HG03378 (cell line): ENCODE results near the gene AKT1.

Experiments
- ATAC-seq: cut with Tn5 transposase; IDR thresholded peaks from one replicate; pipeline ENCODE4 v1.9.1; 2021; ENCODE audit warnings: mild to moderate bottlenecking, moderate library complexity; ENCODE audit not compliant: unreplicated experiment

The AKT1 gene

DNA sequence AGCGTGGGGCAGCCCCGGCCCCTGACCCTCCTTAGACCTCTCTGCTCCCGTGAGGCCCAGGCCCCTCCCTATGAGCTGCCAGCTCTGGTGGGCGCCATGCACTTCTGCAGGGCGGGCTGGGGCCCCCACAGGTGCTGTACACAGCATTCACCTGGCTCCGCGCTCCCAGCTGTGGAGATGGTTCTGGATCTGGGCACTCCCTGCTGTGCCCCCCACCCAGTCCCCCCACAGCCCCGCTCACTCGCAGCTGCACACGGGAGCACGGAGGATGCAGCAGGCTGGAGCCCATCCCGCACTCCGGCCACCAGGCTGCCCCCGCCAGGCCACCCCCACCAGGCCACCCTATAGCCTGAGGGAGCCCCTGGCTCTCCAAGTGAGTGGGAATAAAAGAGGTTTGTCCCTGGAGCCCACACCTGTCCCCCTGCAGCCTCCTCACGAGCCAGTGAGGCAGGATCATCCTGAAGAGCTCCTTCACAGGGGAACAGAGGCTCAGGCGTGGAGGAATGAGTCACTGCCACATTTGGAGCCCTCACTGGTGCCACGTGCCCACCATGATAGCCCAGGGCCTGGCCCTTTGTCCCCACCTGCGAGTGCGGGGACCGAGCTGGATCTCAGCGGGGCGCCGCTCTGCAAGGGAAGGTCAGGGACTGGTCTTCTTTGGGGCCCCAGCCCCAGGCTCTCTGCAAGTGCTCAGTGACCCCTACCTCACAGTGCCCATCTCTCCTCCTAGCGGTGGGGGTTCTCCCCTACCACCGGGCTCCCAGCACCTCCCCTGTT lies 69.6 kb downstream of the AKT1 start:
- no peak for ATAC-seq

DNA sequence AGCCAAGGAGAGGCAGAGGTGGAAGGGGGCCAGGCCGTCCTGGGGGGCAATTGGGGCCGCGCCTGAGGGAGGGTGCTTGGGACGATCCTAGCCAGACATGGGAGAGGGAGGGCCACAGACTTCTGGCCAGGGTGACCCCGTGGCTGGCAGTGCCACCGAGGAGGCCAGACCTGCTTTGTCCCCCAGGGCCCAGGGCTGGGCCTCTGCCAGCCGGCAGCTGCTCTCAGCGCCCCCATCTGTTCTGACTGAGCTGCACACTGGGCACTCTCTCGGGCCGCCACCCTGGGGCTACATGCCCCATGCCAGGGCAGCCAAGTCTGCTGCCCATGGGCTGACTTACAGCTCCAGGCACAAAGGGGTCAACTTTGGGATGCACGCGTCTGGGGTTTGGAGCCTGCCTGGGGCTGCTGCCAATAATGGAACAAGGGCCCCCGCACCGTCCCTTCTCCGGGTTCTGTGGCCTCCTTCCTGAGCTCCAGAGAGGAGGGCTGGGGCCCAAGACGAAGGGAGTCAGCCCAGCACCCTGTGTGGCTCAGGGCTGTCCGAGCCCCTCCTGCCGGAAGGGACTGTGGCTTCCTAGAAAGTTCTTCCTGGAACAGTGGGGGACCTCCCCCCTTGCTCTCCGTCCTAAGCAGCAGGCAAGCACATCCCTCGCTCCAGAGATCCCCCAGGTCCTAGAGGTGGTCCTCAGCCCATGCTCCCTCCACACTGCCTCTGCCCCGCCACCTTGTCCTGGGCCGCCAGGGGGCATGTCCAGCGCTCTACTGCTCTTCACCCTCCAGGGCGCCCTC lies 70.4 kb downstream of the AKT1 start:
- no peak for ATAC-seq

DNA sequence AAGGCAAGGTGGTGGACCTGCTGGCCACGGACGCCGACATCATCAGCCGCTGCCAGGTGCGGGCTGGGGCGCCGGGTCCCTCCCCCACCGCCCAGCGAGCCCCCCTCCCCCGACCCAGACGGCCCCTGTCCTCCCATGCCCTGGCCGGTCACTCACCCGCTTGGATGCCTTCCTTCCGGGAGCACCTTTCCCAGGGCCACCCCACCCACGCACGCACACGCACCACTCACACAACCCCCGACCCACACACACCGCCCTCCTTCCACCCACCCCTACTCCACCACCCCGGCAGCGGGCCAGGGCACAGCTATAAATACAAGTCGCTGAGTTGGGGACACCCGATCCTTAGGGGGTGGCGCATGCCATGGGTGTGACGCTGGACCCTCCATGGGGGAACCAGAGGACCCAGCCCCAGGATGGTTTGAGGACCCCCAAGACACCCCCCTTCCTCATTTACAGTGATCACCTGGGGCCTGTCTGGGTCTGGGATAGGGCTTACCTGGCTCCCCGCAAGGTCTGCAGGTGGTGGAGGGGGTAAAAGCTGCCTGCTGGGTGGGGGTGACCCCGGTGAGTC lies 71.1 kb downstream of the AKT1 start:
- ATAC-seq = no peak

DNA sequence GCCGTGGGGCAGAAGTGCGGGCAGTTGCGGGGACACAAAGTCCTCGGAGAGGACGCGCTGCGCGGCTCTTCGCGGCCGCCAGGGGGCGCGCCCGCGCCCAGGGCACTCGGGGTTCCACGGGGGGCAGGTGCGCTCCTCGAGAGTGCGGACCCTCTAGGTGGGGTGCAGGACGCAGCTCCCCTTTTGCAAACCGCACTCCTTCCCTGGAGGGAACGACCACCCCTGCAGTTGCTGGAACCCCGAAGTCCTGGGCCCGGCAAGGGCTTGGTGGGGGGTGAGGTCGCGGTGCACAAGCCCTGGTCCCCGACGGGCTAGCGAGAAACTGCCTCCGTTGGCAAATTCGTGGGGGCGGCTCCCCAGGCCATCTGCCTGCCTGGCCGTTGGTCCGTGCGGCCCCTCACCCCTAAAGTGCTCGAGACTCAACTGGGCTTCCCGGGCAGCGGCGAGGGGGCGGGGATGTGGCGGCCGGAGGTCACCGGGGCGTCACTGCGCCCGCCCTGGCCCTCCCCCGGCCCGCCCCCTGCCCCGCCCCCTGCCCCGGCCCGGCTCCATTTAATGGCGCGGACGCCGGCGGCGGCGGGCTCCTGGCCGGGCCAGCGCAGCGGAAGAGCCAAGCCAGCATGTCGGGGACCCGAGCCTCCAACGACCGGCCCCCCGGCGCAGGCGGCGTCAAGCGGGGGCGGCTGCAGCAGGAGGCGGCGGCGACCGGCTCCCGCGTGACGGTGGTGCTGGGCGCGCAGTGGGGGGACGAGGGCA lies 71.7 kb downstream of the AKT1 start, which contains the start of gene ADSS1:
ADSS1 (plus strand) TSS at position 579 of the 756 bp plus-strand sequence; CDS start at position 621, 42 bp downstream.
- no peak for ATAC-seq

DNA sequence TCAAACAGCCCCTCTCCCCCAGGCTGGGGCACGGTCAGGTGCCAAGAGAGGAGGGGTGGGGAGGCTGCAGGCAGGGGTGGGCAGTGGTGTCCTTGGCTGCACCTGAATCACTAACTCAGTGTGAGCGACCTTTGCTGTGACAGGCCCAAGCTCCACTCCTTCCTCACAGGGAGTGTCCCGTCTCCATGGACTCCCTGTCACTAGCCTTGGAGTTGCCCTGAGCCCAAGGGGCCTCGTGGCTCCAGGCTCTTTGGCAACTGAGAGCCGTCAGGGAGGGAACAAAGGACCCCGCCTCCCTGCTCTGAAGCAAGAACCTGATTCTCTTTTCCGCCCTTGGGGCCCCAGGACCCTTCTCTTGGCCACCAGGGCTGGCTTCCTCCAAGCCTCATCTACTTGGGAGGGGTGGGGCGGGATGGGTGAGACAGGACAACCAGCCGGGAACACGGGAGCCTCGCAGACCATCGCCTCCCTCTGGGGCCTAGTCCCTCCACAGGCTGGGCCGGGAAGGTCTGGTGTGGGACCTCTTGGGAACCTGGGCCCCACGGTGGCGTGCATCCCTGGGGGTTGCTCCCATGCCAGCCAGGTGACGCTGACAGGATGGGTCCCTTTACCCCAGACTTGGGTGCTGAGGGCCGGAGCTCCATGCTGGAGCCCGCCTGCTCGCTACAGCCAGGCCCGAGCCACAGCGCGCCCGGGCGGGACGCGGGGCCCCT lies 72.5 kb downstream of the AKT1 start:
- ATAC-seq = no peak

DNA sequence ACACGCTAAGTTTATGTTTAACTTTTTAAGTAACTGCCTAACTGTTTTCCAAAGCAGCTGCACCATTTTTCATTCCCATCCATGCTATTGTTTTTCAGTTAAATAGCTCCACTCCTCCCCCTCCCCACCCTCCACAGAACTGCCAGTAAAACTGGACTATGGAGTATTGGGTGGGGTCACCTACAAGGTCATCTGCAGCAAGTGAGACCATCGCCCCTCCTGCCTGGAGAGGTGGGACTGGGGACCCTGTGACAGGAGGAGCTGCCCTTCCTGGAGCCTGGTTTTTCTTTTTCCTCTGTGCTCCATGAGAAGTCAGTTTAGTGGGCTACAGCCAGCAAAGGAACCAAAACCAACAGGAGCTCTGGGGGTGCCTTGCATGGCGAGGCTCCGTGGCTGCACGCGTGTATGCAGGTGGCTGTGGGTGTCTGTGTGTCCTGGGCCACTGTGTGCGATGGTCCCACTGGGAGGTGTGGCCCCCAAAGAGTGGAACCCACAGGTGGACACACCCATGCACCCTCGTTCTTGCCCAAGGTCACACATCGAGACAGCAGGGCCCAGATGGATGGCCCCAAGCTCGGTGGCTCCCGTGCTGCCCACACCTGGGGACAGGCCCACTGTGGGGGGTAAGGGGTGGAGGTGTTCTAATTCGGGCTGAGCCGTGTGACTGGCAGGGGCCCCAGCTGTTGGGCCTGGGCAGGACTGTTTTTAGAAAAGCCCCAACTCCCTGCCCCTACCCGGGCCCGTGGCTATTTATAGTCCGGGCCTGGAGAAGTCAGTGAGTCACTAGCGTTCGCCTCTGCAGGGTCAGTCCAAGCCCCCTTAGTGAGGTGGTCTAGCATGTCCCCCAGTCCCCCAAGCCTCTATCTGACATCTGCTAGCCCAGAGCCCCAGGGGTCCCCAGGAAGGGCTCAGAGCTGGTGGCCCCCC lies 73.8 kb downstream of the AKT1 start:
- ATAC-seq = no peak
